Measurements from ENCODE around the gene PSME4. TPM values are rescaled to one million over a fixed set of nuclear protein-coding genes. Genes with fewer than 3 reads are reported as not detected.

PSME4 gene
- total RNA-seq, 1 donor from 2014 or later = 31.3 TPM

GRCh38 chr2:54009549-54009948 lies 38.8 kb upstream of the PSME4 start:
- H3K36me3 ChIP-seq (ENCODE audit: control insufficient read depth, insufficient read depth, low read length) = no peaks in the 10 kb centered on the region
- no peak overlapping the region for H3K4me3 ChIP-seq (ENCODE audit: low read depth, low read length)
- TF ChIP-seq CTCF (IDR thresholded peaks at IDR 0.05; ENCODE audit: insufficient read depth, low read length, severe bottlenecking) = no peak
- FAIRE-seq = no peak
- no peaks in the 10 kb centered on the region for H3K27me3 ChIP-seq (ENCODE audit: control insufficient read depth, insufficient read depth, low read length)
- DNase-seq (ENCODE audit: low read depth) = no peak

DNA sequence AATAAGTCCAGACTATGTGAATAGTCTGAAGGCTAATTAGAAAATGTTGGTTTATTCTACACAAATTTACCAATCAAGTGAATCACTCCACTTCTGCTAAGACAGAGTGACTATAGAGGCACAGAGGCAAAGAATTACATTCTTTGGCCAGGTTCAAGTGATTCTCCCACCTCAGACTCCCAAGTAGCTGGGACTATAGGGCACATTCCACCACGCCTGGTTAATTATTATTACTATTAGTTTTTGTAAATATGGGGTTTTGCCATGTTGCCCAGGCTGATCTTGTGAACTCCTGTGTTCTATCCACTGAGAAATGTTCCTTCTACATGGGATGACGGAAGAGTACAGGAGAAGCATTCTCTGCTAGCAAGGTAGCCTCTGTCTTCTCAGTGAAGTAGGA lies 37.6 kb upstream of the PSME4 start:
- DNase-seq (ENCODE audit: low read depth) = no peak
- TF ChIP-seq CTCF (IDR thresholded peaks at IDR 0.05; ENCODE audit: insufficient read depth, low read length, severe bottlenecking) = no peak
- Histone ChIP-seq H3K27me3 (ENCODE audit: control insufficient read depth, insufficient read depth, low read length) (no peaks in the 10 kb centered on the region), H3K4me3 (ENCODE audit: low read depth, low read length) (no peak overlapping the region), H3K36me3 (ENCODE audit: control insufficient read depth, insufficient read depth, low read length) (no peaks in the 10 kb centered on the region)
- FAIRE-seq = no peak

DNA sequence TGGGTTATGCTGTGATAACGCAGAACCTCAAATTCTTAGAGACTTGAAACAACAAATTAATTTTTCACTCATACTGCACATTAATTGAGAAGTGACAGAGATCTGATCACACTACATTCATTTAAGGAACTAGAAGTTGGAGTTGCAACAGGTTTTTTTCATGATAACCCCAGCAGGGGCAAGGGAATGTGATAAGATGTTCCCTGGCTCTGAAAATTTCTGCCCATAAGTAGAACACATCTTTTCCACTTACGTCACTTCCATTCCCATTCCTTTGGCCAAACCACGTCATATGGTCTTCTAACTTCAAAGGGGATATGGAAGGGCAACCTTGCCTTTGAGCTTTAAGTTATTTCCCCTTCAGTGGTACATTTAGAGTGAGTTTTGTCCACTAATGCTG lies 29.7 kb upstream of the PSME4 start:
- no peaks in the 10 kb centered on the region for H3K36me3 ChIP-seq (ENCODE audit: control insufficient read depth, insufficient read depth, low read length)
- no peaks in the 10 kb centered on the region for H3K27me3 ChIP-seq (ENCODE audit: control insufficient read depth, insufficient read depth, low read length)
- no peak for TF ChIP-seq CTCF (IDR thresholded peaks at IDR 0.05; ENCODE audit: insufficient read depth, low read length, severe bottlenecking)
- H3K4me3 ChIP-seq (ENCODE audit: low read depth, low read length) = no peak overlapping the region
- DNase-seq (ENCODE audit: low read depth) = no peak
- no peak for FAIRE-seq

- no peak for FAIRE-seq
- no peak for TF ChIP-seq CTCF (IDR thresholded peaks at IDR 0.05; ENCODE audit: insufficient read depth, low read length, severe bottlenecking)
- Histone ChIP-seq H3K27me3 (ENCODE audit: control insufficient read depth, insufficient read depth, low read length) (no peaks in the 10 kb centered on the region), H3K36me3 (ENCODE audit: control insufficient read depth, insufficient read depth, low read length) (no peaks in the 10 kb centered on the region), H3K4me3 (ENCODE audit: low read depth, low read length) (no peak overlapping the region)
- DNase-seq (ENCODE audit: low read depth) = no peak
These were observed 29.3 kb upstream of the PSME4 start for GRCh38 chr2:54000122-54000521.

GRCh38 chr2:53998834-53999233 lies 28.0 kb upstream of the PSME4 start:
- no peak for DNase-seq (ENCODE audit: low read depth)
- no peak for TF ChIP-seq CTCF (IDR thresholded peaks at IDR 0.05; ENCODE audit: insufficient read depth, low read length, severe bottlenecking)
- Histone ChIP-seq H3K36me3 (ENCODE audit: control insufficient read depth, insufficient read depth, low read length) (no peaks in the 10 kb centered on the region), H3K4me3 (ENCODE audit: low read depth, low read length) (no peak overlapping the region), H3K27me3 (ENCODE audit: control insufficient read depth, insufficient read depth, low read length) (no peaks in the 10 kb centered on the region)
- no peak for FAIRE-seq
